CD4-positive, alpha-beta memory T cell (primary cell): ENCODE results near the gene PPP1CB. TPM values are rescaled to one million over a fixed set of nuclear protein-coding genes. Genes with fewer than 3 reads are reported as not detected.
A peak's percentile ranks its signal among the peaks of the same experiment; 100 is the strongest.

Experiments
- CTCF ChIA-PET: fragments of 350-600 bp; sonication (Branson Sonifier 250); formaldehyde crosslinking; loops from one replicate; lab custom pipeline; 2021; ENCODE audit warnings: inconsistent platforms; ENCODE audit not compliant: partially characterized antibody; lab: Charles Lee
- POLR2A ChIA-PET: fragments of 350-600 bp; sonication (Branson Sonifier 250); formaldehyde crosslinking; loops from one replicate; lab custom pipeline; 2021; ENCODE audit not compliant: partially characterized antibody; lab: Charles Lee
- DNase-seq, 5 donors: peaks; one replicate each; pipeline versions ENCODE4 v3.0.0 to v3.0.0-alpha.2; 2020 to 2022; ENCODE audit warnings: mixed read lengths in 1 of 5
- H3K27ac ChIP-seq: one replicate; pipeline ENCODE4 v1.7.0; 2013; ENCODE audit warnings: low read depth, low read length
- H3K27me3 ChIP-seq: 2 replicates; pipeline ENCODE4 v1.7.0; 2013; ENCODE audit warnings: mild to moderate bottlenecking, low read length, moderate library complexity; ENCODE audit not compliant: insufficient read depth
- H3K36me3 ChIP-seq: 2 replicates; pipeline ENCODE4 v1.7.0; 2013; ENCODE audit warnings: mild to moderate bottlenecking, low read length, moderate library complexity; ENCODE audit not compliant: insufficient read depth
- H3K4me1 ChIP-seq: 2 replicates; pipeline ENCODE4 v1.7.0; 2013; ENCODE audit warnings: mild to moderate bottlenecking, low read length, moderate library complexity; ENCODE audit not compliant: insufficient read depth
- H3K4me3 ChIP-seq, 2 donors: one replicate each; pipeline ENCODE4 v1.7.0; 2013; ENCODE audit warnings: low read length in 2 of 2, mild to moderate bottlenecking in 1 of 2
- H3K9me3 ChIP-seq, 2 donors: one replicate each; pipeline ENCODE4 v1.7.0; 2013; ENCODE audit warnings: low read length in 2 of 2, control low read depth in 1 of 2; ENCODE audit not compliant: control insufficient read depth in 1 of 2
- H3K27ac Mint-ChIP-seq, 7 donors: one replicate each; pipeline ENCODE4 v1.8.0; 2020 to 2021; ENCODE audit warnings: mixed read lengths in 7 of 7, mild to moderate bottlenecking in 6 of 7, inconsistent platforms in 3 of 7, moderate library complexity in 3 of 7
- H3K27me3 Mint-ChIP-seq, 2 donors: one replicate each; pipeline ENCODE4 v1.8.0; 2020 to 2021; ENCODE audit warnings: mixed read lengths in 2 of 2
- H3K36me3 Mint-ChIP-seq, 2 donors: one replicate each; pipeline ENCODE4 v1.8.0; 2020 to 2021; ENCODE audit warnings: mixed read lengths in 2 of 2, inconsistent platforms in 1 of 2, mild to moderate bottlenecking in 1 of 2
- H3K4me1 Mint-ChIP-seq, 4 donors: one replicate each; pipeline ENCODE4 v1.8.0; 2020 to 2021; ENCODE audit warnings: mixed read lengths in 4 of 4, mild to moderate bottlenecking in 1 of 4
- H3K4me3 Mint-ChIP-seq, 8 donors: one replicate each; pipeline ENCODE4 v1.8.0; 2020 to 2021; ENCODE audit warnings: mixed read lengths in 8 of 8, mild to moderate bottlenecking in 7 of 8, moderate library complexity in 6 of 8, inconsistent platforms in 3 of 8
- H3K9me3 Mint-ChIP-seq, 8 donors: one replicate each; pipeline ENCODE4 v1.8.0; 2020 to 2021; ENCODE audit warnings: mixed read lengths in 8 of 8, mild to moderate bottlenecking in 5 of 8, inconsistent platforms in 3 of 8, moderate library complexity in 1 of 8
- intact Hi-C: fragments of 100-400 bp; cut with micrococcal nuclease; formaldehyde crosslinking; loops from one replicate; pipeline ENCODE4 v1.15.1; 2023
- polyA plus RNA-seq, 2 donors: library from polyadenylated mRNA; unstranded; fragments of 300-500 nt; fragmentation: Illumina TruSeq; gene quantifications; one replicate each; pipeline ENCODE4 v1.2.3, GENCODE V29; 2021
- total RNA-seq, 2 experiments: library from RNA; stranded (reverse); gene quantifications; one replicate each; pipeline ENCODE4 v1.2.3, GENCODE V29; 2021

PPP1CB gene
- total and polyA plus RNA-seq, 4 experiments from 2014 or later: 92.1 to 231 (median 162) TPM

GRCh38 chr2:28767337-28767736, 15.7 kb downstream of the PPP1CB start:
- no peak overlapping the region for H3K4me3 ChIP-seq
- peak overlapping the region in 1 of 7 donors; percentile 62 for H3K27ac Mint-ChIP-seq
- H3K27me3 Mint-ChIP-seq: no peaks in the 10 kb centered on the region
- ChIA-PET CTCF (interaction anchor here (0.8 to 4.4 kb wide), 2 partner anchors 173 to 174 kb away, joined by 3 to 18 read pairs; no protein-coding TSS in a partner anchor), POLR2A (interaction anchor here (0.6 to 1.0 kb wide), 2 partner anchors 16 to 146 kb away, joined by 3 read pairs; partner anchors contain the start of gene PPP1CB)
- H3K4me3 Mint-ChIP-seq: no peak overlapping the region
- H3K36me3 Mint-ChIP-seq: peaks cover 5 to 25% of the 10 kb centered on the region in 2 donors
- intact Hi-C loops: no loop called here
- no peaks in the 10 kb centered on the region for H3K36me3 ChIP-seq
- peaks cover 61 to 100% (median 78%) of the 10 kb centered on the region in 4 donors for H3K4me1 Mint-ChIP-seq
- H3K27me3 ChIP-seq: no peaks in the 10 kb centered on the region
- peaks cover 90% of the 10 kb centered on the region for H3K4me1 ChIP-seq
- no peaks in the 10 kb centered on the region for H3K9me3 Mint-ChIP-seq
- DNase-seq: no peak
- H3K9me3 ChIP-seq: no peaks in the 10 kb centered on the region
- no peak overlapping the region for H3K27ac ChIP-seq

GRCh38 chr2:28768422-28768821, 16.8 kb downstream of the PPP1CB start:
- Mint-ChIP-seq H3K4me3 (peak overlapping the region in 4 of 8 donors; percentile 15 to 47 (median 26)), H3K27me3 (no peaks in the 10 kb centered on the region), H3K27ac (peak overlapping the region in 6 of 7 donors; percentile 57 to 89 (median 70)), H3K9me3 (no peaks in the 10 kb centered on the region), H3K36me3 (peaks cover 5 to 17% of the 10 kb centered on the region in 2 donors), H3K4me1 (peaks cover 61 to 95% (median 77%) of the 10 kb centered on the region in 4 donors)
- Histone ChIP-seq H3K4me3 (no peak overlapping the region), H3K9me3 (no peaks in the 10 kb centered on the region), H3K36me3 (no peaks in the 10 kb centered on the region), H3K27ac (no peak overlapping the region), H3K27me3 (no peaks in the 10 kb centered on the region), H3K4me1 (peaks cover 88% of the 10 kb centered on the region)
- intact Hi-C loops: no loop called here
- ChIA-PET CTCF (interaction anchor here (0.5 to 4.4 kb wide), 2 partner anchors 10 to 174 kb away, joined by 3 to 18 read pairs; no protein-coding TSS in a partner anchor), POLR2A (interaction anchor here (1.1 kb wide), 1 partner anchor 17 kb away, joined by 3 read pairs; the partner anchor contains the start of gene PPP1CB)
- no peak for DNase-seq

GRCh38 chr2:28768952-28769351, 17.3 kb downstream of the PPP1CB start:
- ChIA-PET CTCF (interaction anchor here (4.4 kb wide), 1 partner anchor 174 kb away, joined by 18 read pairs; no protein-coding TSS in a partner anchor), POLR2A (interaction anchor here (1.1 kb wide), 1 partner anchor 17 kb away, joined by 3 read pairs; the partner anchor contains the start of gene PPP1CB)
- H3K4me1 ChIP-seq: peaks cover 84% of the 10 kb centered on the region
- intact Hi-C loops: no loop called here
- DNase-seq: no peak
- H3K27me3 Mint-ChIP-seq: no peaks in the 10 kb centered on the region
- H3K4me1 Mint-ChIP-seq: peaks cover 63 to 95% (median 78%) of the 10 kb centered on the region in 4 donors
- H3K36me3 Mint-ChIP-seq: peaks cover 5 to 20% of the 10 kb centered on the region in 2 donors
- no peak overlapping the region for H3K4me3 ChIP-seq
- no peaks in the 10 kb centered on the region for H3K27me3 ChIP-seq
- peak overlapping the region in 5 of 7 donors; percentile 15 to 81 (median 62) for H3K27ac Mint-ChIP-seq
- H3K27ac ChIP-seq: no peak overlapping the region
- H3K9me3 Mint-ChIP-seq: no peaks in the 10 kb centered on the region
- peak overlapping the region in 4 of 8 donors; percentile 19 to 47 (median 26) for H3K4me3 Mint-ChIP-seq
- no peaks in the 10 kb centered on the region for H3K9me3 ChIP-seq
- no peaks in the 10 kb centered on the region for H3K36me3 ChIP-seq

GRCh38 chr2:28772351-28772750, 20.7 kb downstream of the PPP1CB start:
- ChIA-PET POLR2A (no interaction called here), CTCF (no interaction called here)
- Histone ChIP-seq H3K27me3 (no peaks in the 10 kb centered on the region), H3K4me3 (no peak overlapping the region), H3K27ac (no peak overlapping the region), H3K4me1 (peaks cover 51% of the 10 kb centered on the region), H3K9me3 (no peaks in the 10 kb centered on the region), H3K36me3 (peaks cover 6% of the 10 kb centered on the region)
- H3K36me3 Mint-ChIP-seq: peaks cover 5 to 26% of the 10 kb centered on the region in 2 donors
- H3K27ac Mint-ChIP-seq: peak overlapping the region in 2 of 7 donors; percentile 56 to 86
- H3K9me3 Mint-ChIP-seq: no peaks in the 10 kb centered on the region
- intact Hi-C loops: no loop called here
- H3K27me3 Mint-ChIP-seq: no peaks in the 10 kb centered on the region
- no peak for DNase-seq
- peak overlapping the region in 3 of 8 donors; percentile 3 to 16 (median 15) for H3K4me3 Mint-ChIP-seq
- peaks cover 54 to 83% (median 72%) of the 10 kb centered on the region in 4 donors for H3K4me1 Mint-ChIP-seq

- intact Hi-C loops: no loop called here
- no peak overlapping the region for H3K4me3 Mint-ChIP-seq
- Histone ChIP-seq H3K27ac (no peak overlapping the region), H3K36me3 (peaks cover 42% of the 10 kb centered on the region), H3K4me1 (peaks cover 25% of the 10 kb centered on the region), H3K9me3 (no peaks in the 10 kb centered on the region), H3K4me3 (no peak overlapping the region), H3K27me3 (no peaks in the 10 kb centered on the region)
- CTCF ChIA-PET: interaction anchor here (1.5 to 4.0 kb wide), 2 partner anchors 182 to 210 kb away, joined by 3 to 26 read pairs; no protein-coding TSS in a partner anchor
- peaks cover 26 to 50% (median 42%) of the 10 kb centered on the region in 4 donors for H3K4me1 Mint-ChIP-seq
- POLR2A ChIA-PET: no interaction called here
- no peaks in the 10 kb centered on the region for H3K9me3 Mint-ChIP-seq
- DNase-seq: no peak
- H3K27me3 Mint-ChIP-seq: no peaks in the 10 kb centered on the region
- H3K27ac Mint-ChIP-seq: peak overlapping the region in 3 of 7 donors; percentile 19 to 68 (median 46)
- H3K36me3 Mint-ChIP-seq: peaks cover 22 to 56% of the 10 kb centered on the region in 2 donors
Measured at GRCh38 chr2:28776471-28776870, 24.8 kb downstream of the PPP1CB start.

- peaks cover 8% of the 10 kb centered on the region for H3K4me1 ChIP-seq
- H3K4me3 Mint-ChIP-seq: no peak overlapping the region
- peaks cover 58% of the 10 kb centered on the region for H3K36me3 ChIP-seq
- H3K4me1 Mint-ChIP-seq: peaks cover 16 to 36% (median 30%) of the 10 kb centered on the region in 4 donors
- H3K9me3 Mint-ChIP-seq: no peaks in the 10 kb centered on the region
- H3K9me3 ChIP-seq: no peaks in the 10 kb centered on the region
- H3K36me3 Mint-ChIP-seq: peaks cover 33 to 68% of the 10 kb centered on the region in 2 donors
- intact Hi-C loops: no loop called here
- no peak overlapping the region for H3K4me3 ChIP-seq
- peak overlapping the region in 2 of 7 donors; percentile 30 to 68 for H3K27ac Mint-ChIP-seq
- CTCF ChIA-PET: interaction anchor here (0.9 kb wide), 1 partner anchor 184 kb away, joined by 3 read pairs; no protein-coding TSS in a partner anchor
- no peak for DNase-seq
- no peaks in the 10 kb centered on the region for H3K27me3 ChIP-seq
- no peaks in the 10 kb centered on the region for H3K27me3 Mint-ChIP-seq
- no peak overlapping the region for H3K27ac ChIP-seq
- POLR2A ChIA-PET: interaction anchor here (0.8 kb wide), 1 partner anchor 27 kb away, joined by 3 read pairs; the partner anchor contains the start of gene PPP1CB
Measured at GRCh38 chr2:28778392-28778791, 26.8 kb downstream of the PPP1CB start.

- peaks cover 58% of the 10 kb centered on the region for H3K36me3 ChIP-seq
- DNase-seq: no peak
- no peak overlapping the region for H3K4me3 ChIP-seq
- Mint-ChIP-seq H3K27ac (peak overlapping the region in 1 of 7 donors; percentile 30), H3K36me3 (peaks cover 33 to 71% of the 10 kb centered on the region in 2 donors), H3K9me3 (no peaks in the 10 kb centered on the region), H3K27me3 (no peaks in the 10 kb centered on the region), H3K4me1 (peaks cover 11 to 30% (median 25%) of the 10 kb centered on the region in 4 donors), H3K4me3 (no peak overlapping the region)
- CTCF ChIA-PET: interaction anchor here (0.9 kb wide), 1 partner anchor 185 kb away, joined by 3 read pairs; no protein-coding TSS in a partner anchor
- no peaks in the 10 kb centered on the region for H3K9me3 ChIP-seq
- POLR2A ChIA-PET: no interaction called here
- intact Hi-C loops: no loop called here
- H3K27ac ChIP-seq: no peak overlapping the region
- no peaks in the 10 kb centered on the region for H3K27me3 ChIP-seq
- H3K4me1 ChIP-seq: peaks cover 7% of the 10 kb centered on the region
Measured at GRCh38 chr2:28779001-28779400, 27.4 kb downstream of the PPP1CB start.
